ENCODE results near the gene CDH18. TPM values are rescaled to one million over a fixed set of nuclear protein-coding genes. Genes with fewer than 3 reads are reported as not detected.

CDH18 gene
- total RNA-seq, 1 experiment from 2014 or later = 0.86 TPM

DNA sequence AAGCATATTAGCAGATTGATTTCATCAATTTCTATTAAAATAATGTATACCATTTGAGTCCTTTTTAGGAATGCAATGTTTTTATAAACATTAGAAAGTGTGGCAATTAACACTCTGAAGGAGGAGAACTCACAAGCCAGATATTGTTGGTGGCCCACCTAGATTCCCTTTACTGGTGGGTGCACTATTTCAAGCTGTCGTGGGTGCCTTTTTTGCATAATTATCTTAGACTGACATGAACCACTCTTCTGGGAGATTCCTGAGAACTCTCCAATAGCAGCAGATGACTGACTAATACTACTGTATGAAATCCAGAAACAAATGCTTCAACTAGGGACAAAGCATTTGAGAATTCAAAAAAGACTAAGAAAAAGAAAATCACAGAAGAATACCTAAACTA is 526.0 kb downstream of the CDH18 start:
- POLR2A ChIA-PET = no interaction called here
- no peaks in the 10 kb centered on the region for H3K4me1 Mint-ChIP-seq (ENCODE audit: low read depth, unreplicated experiment)
- no peak overlapping the region for H3K4me3 ChIP-seq (ENCODE audit: low read depth, low read length)
- no peaks in the 10 kb centered on the region for H3K36me3 Mint-ChIP-seq (ENCODE audit: insufficient read depth, unreplicated experiment)
- no peaks in the 10 kb centered on the region for H3K27me3 ChIP-seq (replicated peaks; ENCODE audit: control insufficient read depth, insufficient read depth, low read length)
- H3K4me1 ChIP-seq = no peaks in the 10 kb centered on the region
- intact Hi-C loops (cut with micrococcal nuclease; ENCODE audit: unreplicated experiment) = no loop called here
- BruUV-seq (replicated peaks) = no TSS peak
- TF ChIP-seq, protein P1, sequence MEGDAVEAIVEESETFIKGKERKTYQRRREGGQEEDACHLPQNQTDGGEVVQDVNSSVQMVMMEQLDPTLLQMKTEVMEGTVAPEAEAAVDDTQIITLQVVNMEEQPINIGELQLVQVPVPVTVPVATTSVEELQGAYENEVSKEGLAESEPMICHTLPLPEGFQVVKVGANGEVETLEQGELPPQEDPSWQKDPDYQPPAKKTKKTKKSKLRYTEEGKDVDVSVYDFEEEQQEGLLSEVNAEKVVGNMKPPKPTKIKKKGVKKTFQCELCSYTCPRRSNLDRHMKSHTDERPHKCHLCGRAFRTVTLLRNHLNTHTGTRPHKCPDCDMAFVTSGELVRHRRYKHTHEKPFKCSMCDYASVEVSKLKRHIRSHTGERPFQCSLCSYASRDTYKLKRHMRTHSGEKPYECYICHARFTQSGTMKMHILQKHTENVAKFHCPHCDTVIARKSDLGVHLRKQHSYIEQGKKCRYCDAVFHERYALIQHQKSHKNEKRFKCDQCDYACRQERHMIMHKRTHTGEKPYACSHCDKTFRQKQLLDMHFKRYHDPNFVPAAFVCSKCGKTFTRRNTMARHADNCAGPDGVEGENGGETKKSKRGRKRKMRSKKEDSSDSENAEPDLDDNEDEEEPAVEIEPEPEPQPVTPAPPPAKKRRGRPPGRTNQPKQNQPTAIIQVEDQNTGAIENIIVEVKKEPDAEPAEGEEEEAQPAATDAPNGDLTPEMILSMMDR (IDR thresholded peaks at IDR 0.05; ENCODE audit: insufficient read depth in 1 of 2, low read depth in 1 of 2, low read length in 1 of 2, severe bottlenecking in 1 of 2, unreplicated experiment in 1 of 2) = no peak
- no peaks in the 10 kb centered on the region for H3K36me3 ChIP-seq (ENCODE audit: control insufficient read depth, insufficient read depth, low read length)
- no peak overlapping the region for H3K4me3 Mint-ChIP-seq (ENCODE audit: unreplicated experiment)
- H3K27me3 Mint-ChIP-seq (ENCODE audit: insufficient read depth, unreplicated experiment) = no peaks in the 10 kb centered on the region
- H3K9me3 ChIP-seq = no peaks in the 10 kb centered on the region
- CTCF ChIA-PET = no interaction called here
- H3K9me3 Mint-ChIP-seq (ENCODE audit: unreplicated experiment) = no peaks in the 10 kb centered on the region
- no peak for DNase-seq
- H3K27ac Mint-ChIP-seq (ENCODE audit: unreplicated experiment) = no peak overlapping the region

DNA sequence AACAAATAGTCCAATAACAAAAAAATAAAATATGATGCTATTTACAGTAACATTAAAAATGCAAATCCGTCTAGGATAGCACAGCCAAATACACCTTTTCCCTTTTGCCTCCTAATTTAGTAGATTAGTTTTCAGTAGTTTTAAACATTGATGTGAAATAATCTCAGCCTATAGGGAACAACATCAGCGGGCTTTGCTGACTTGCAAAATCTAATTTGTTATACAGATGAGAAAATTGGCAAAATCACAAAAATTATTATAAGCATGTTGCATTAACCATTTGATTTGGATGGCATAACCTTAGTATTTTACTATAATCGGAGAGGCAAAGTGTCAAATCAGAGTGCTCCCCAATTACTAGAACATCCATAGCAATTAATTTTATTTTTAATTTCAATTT is 563.5 kb downstream of the CDH18 start:
- no peaks in the 10 kb centered on the region for H3K9me3 ChIP-seq
- H3K36me3 ChIP-seq (ENCODE audit: control insufficient read depth, insufficient read depth, low read length) = no peaks in the 10 kb centered on the region
- H3K27me3 ChIP-seq (replicated peaks; ENCODE audit: control insufficient read depth, insufficient read depth, low read length) = no peaks in the 10 kb centered on the region
- H3K4me3 ChIP-seq (ENCODE audit: low read depth, low read length) = no peak overlapping the region
- no peaks in the 10 kb centered on the region for H3K4me1 ChIP-seq
- no TSS peak for BruUV-seq (replicated peaks)
- no peaks in the 10 kb centered on the region for H3K4me1 Mint-ChIP-seq (ENCODE audit: low read depth, unreplicated experiment)
- no peaks in the 10 kb centered on the region for H3K27me3 Mint-ChIP-seq (ENCODE audit: insufficient read depth, unreplicated experiment)
- no peak overlapping the region for H3K27ac Mint-ChIP-seq (ENCODE audit: unreplicated experiment)
- no peaks in the 10 kb centered on the region for H3K9me3 Mint-ChIP-seq (ENCODE audit: unreplicated experiment)
- CTCF ChIA-PET = no interaction called here
- DNase-seq = no peak
- intact Hi-C loops (cut with micrococcal nuclease; ENCODE audit: unreplicated experiment) = no loop called here
- POLR2A ChIA-PET = no interaction called here
- TF ChIP-seq, protein P1 (IDR thresholded peaks at IDR 0.05; ENCODE audit: insufficient read depth in 1 of 2, low read depth in 1 of 2, low read length in 1 of 2, severe bottlenecking in 1 of 2, unreplicated experiment in 1 of 2) = no peak
- H3K36me3 Mint-ChIP-seq (ENCODE audit: insufficient read depth, unreplicated experiment) = no peaks in the 10 kb centered on the region
- no peak overlapping the region for H3K4me3 Mint-ChIP-seq (ENCODE audit: unreplicated experiment)
